ENCODE results near the gene HSPH1.

HSPH1 gene

GRCh38 chr13:31105020-31105795 lies 56.5 kb downstream of the HSPH1 start:
- no peaks in the 10 kb centered on the region for H3K4me1 ChIP-seq (ENCODE audit: low read length)
- no peaks in the 10 kb centered on the region for H3K9me2 ChIP-seq (replicated peaks; ENCODE audit: insufficient read depth, low read length)
- H3K27me3 ChIP-seq (replicated peaks; ENCODE audit: insufficient read depth, low read length): no peaks in the 10 kb centered on the region
- no peaks in the 10 kb centered on the region for H3K9me3 ChIP-seq (replicated peaks; ENCODE audit: insufficient read depth, low read length)
- no peaks in the 10 kb centered on the region for H3F3A ChIP-seq (ENCODE audit: insufficient read depth, low read length)
- DNase-seq: no peak
- no peaks in the 10 kb centered on the region for H3K79me2 ChIP-seq (ENCODE audit: low read length)
- no peak overlapping the region for H3K4me2 ChIP-seq (ENCODE audit: low read depth, low read length)
- no peak overlapping the region for H3K4me3 ChIP-seq (ENCODE audit: low read length)
- no peaks in the 10 kb centered on the region for H4K20me1 ChIP-seq (ENCODE audit: insufficient read depth, low read length)
- no peaks in the 10 kb centered on the region for H3K36me3 ChIP-seq (replicated peaks; ENCODE audit: insufficient read depth, low read length)
- H2AFZ ChIP-seq (ENCODE audit: low read length): no peak overlapping the region
- H3K27ac ChIP-seq (ENCODE audit: low read length): no peak overlapping the region
- H3K9ac ChIP-seq (ENCODE audit: low read length): no peak overlapping the region
- TF ChIP-seq EZH2 (optimal IDR thresholded peaks at IDR 0.05; ENCODE audit: low read depth, low read length): no peak
- TF ChIP-seq EZH2phosphoT487 (IDR thresholded peaks at IDR 0.05; ENCODE audit: low read length): no peak
- no peak for TF ChIP-seq CTCF (IDR thresholded peaks at IDR 0.05; ENCODE audit: low read length)

GRCh38 chr13:31102905-31103304 lies 58.8 kb downstream of the HSPH1 start:
- Histone ChIP-seq H3K4me3 (ENCODE audit: low read length) (no peak overlapping the region), H3F3A (ENCODE audit: insufficient read depth, low read length) (no peaks in the 10 kb centered on the region), H3K4me1 (ENCODE audit: low read length) (no peaks in the 10 kb centered on the region), H3K36me3 (replicated peaks; ENCODE audit: insufficient read depth, low read length) (no peaks in the 10 kb centered on the region), H3K4me2 (ENCODE audit: low read depth, low read length) (no peak overlapping the region), H2AFZ (ENCODE audit: low read length) (no peak overlapping the region), H4K20me1 (ENCODE audit: insufficient read depth, low read length) (no peaks in the 10 kb centered on the region), H3K27me3 (replicated peaks; ENCODE audit: insufficient read depth, low read length) (no peaks in the 10 kb centered on the region), H3K9me3 (replicated peaks; ENCODE audit: insufficient read depth, low read length) (no peaks in the 10 kb centered on the region), H3K9me2 (replicated peaks; ENCODE audit: insufficient read depth, low read length) (no peaks in the 10 kb centered on the region), H3K27ac (ENCODE audit: low read length) (no peak overlapping the region), H3K79me2 (ENCODE audit: low read length) (no peaks in the 10 kb centered on the region), H3K9ac (ENCODE audit: low read length) (no peak overlapping the region)
- TF ChIP-seq EZH2 (optimal IDR thresholded peaks at IDR 0.05; ENCODE audit: low read depth, low read length) (no peak), CTCF (IDR thresholded peaks at IDR 0.05; ENCODE audit: low read length) (no peak), EZH2phosphoT487 (IDR thresholded peaks at IDR 0.05; ENCODE audit: low read length) (no peak)
- no peak for DNase-seq

GRCh38 chr13:31101472-31102170 lies 60.1 kb downstream of the HSPH1 start:
- Histone ChIP-seq H3K27ac (ENCODE audit: low read length) (no peak overlapping the region), H3K9me2 (replicated peaks; ENCODE audit: insufficient read depth, low read length) (no peaks in the 10 kb centered on the region), H2AFZ (ENCODE audit: low read length) (no peak overlapping the region)

More at GRCh38 chr13:31101472-31102170, 60.1 kb downstream of the HSPH1 start:
- no peak for DNase-seq
- H3F3A ChIP-seq (ENCODE audit: insufficient read depth, low read length): no peaks in the 10 kb centered on the region
- no peaks in the 10 kb centered on the region for H3K9me3 ChIP-seq (replicated peaks; ENCODE audit: insufficient read depth, low read length)
- no peaks in the 10 kb centered on the region for H3K4me1 ChIP-seq (ENCODE audit: low read length)
- H3K79me2 ChIP-seq (ENCODE audit: low read length): no peaks in the 10 kb centered on the region
- no peak overlapping the region for H3K4me2 ChIP-seq (ENCODE audit: low read depth, low read length)
- no peaks in the 10 kb centered on the region for H4K20me1 ChIP-seq (ENCODE audit: insufficient read depth, low read length)
- no peak for TF ChIP-seq EZH2phosphoT487 (IDR thresholded peaks at IDR 0.05; ENCODE audit: low read length)
- TF ChIP-seq EZH2 (optimal IDR thresholded peaks at IDR 0.05; ENCODE audit: low read depth, low read length): no peak
- TF ChIP-seq CTCF (IDR thresholded peaks at IDR 0.05; ENCODE audit: low read length): no peak
- no peak overlapping the region for H3K9ac ChIP-seq (ENCODE audit: low read length)
- no peak overlapping the region for H3K4me3 ChIP-seq (ENCODE audit: low read length)
- H3K27me3 ChIP-seq (replicated peaks; ENCODE audit: insufficient read depth, low read length): no peaks in the 10 kb centered on the region
- no peaks in the 10 kb centered on the region for H3K36me3 ChIP-seq (replicated peaks; ENCODE audit: insufficient read depth, low read length)
